Neuronal stem cell (in vitro differentiated cells): ENCODE data around the gene OTOGL.

Source experiments
- DNase-seq: peaks from one replicate; pipeline ENCODE4 v3.0.0-alpha.2; 2013; ENCODE audit warnings: low spot score
- H2AFZ ChIP-seq: one replicate; pipeline ENCODE4 v1.6.1; 2013; ENCODE audit warnings: mild to moderate bottlenecking, low read length, inconsistent platforms
- H2AK5ac ChIP-seq: 2 replicates; pipeline ENCODE4 v1.6.1; 2013; ENCODE audit warnings: low read depth, mild to moderate bottlenecking, inconsistent platforms, low read length, moderate library complexity, mixed read lengths
- H2BK120ac ChIP-seq: 2 replicates; pipeline ENCODE4 v1.6.1; 2013; ENCODE audit warnings: low read depth, mild to moderate bottlenecking, inconsistent platforms, low read length, moderate library complexity, mixed read lengths
- H2BK12ac ChIP-seq: one replicate; pipeline ENCODE4 v1.6.1; 2013; ENCODE audit warnings: low read length, inconsistent platforms
- H2BK15ac ChIP-seq: 2 replicates; pipeline ENCODE4 v1.6.1; 2013; ENCODE audit warnings: mild to moderate bottlenecking, low read length, inconsistent platforms, mixed read lengths
- H2BK5ac ChIP-seq: one replicate; pipeline ENCODE4 v1.6.1; 2013; ENCODE audit warnings: inconsistent platforms, mild to moderate bottlenecking, low read length, moderate library complexity
- H3K14ac ChIP-seq: one replicate; pipeline ENCODE4 v1.6.1; 2013; ENCODE audit warnings: low read length, inconsistent platforms
- H3K18ac ChIP-seq: 2 replicates; pipeline ENCODE4 v1.6.1; 2013; ENCODE audit warnings: low read length, inconsistent platforms
- H3K23ac ChIP-seq: 2 replicates; pipeline ENCODE4 v1.6.1; 2013; ENCODE audit warnings: low read depth, mild to moderate bottlenecking, mixed read lengths, low read length, inconsistent platforms; ENCODE audit not compliant: poor library complexity
- H3K27ac ChIP-seq: replicated peaks from 3 replicates; pipeline ENCODE4 v1.5.1; 2013; ENCODE audit warnings: low read length, inconsistent platforms
- H3K27me3 ChIP-seq, 3 experiments: 2 replicates each; pipeline ENCODE4 v1.6.1; 2013; ENCODE audit warnings: low read length in 3 of 3, mild to moderate bottlenecking in 2 of 3, inconsistent platforms in 1 of 3, low read depth in 1 of 3, mixed read lengths in 1 of 3, moderate library complexity in 1 of 3; ENCODE audit not compliant: control insufficient read depth in 3 of 3, insufficient read depth in 3 of 3
- H3K36me3 ChIP-seq, 2 donors: replicated peaks in 1 of 2; 2 replicates each; pipeline ENCODE4 v1.6.1; 2013; ENCODE audit warnings: low read length in 2 of 2; ENCODE audit not compliant: control insufficient read depth in 2 of 2, insufficient read depth in 2 of 2
- H3K4ac ChIP-seq: 2 replicates; pipeline ENCODE4 v1.6.1; 2013; ENCODE audit warnings: inconsistent platforms, mild to moderate bottlenecking, low read length, moderate library complexity
- H3K4me1 ChIP-seq, 2 donors: 1 replicate in 1 of 2; 2 replicates in 1 of 2; pipeline ENCODE4 v1.6.1; 2013; ENCODE audit warnings: low read length in 2 of 2, low read depth in 1 of 2; ENCODE audit not compliant: control insufficient read depth in 2 of 2, insufficient read depth in 1 of 2
- H3K4me2 ChIP-seq: one replicate; pipeline ENCODE4 v1.6.1; 2013; ENCODE audit warnings: mild to moderate bottlenecking, low read length, inconsistent platforms; ENCODE audit not compliant: insufficient read depth, poor library complexity, severe bottlenecking
- H3K4me3 ChIP-seq, 2 donors: 2 replicates each; pipeline ENCODE4 v1.5.1; 2013; ENCODE audit warnings: low read length in 2 of 2, mild to moderate bottlenecking in 2 of 2, inconsistent platforms in 1 of 2, moderate library complexity in 1 of 2
- H3K79me1 ChIP-seq: one replicate; pipeline ENCODE4 v1.6.1; 2013; ENCODE audit warnings: low read depth, mild to moderate bottlenecking, inconsistent platforms, low read length, moderate library complexity
- H3K9ac ChIP-seq: one replicate; pipeline ENCODE4 v1.6.1; 2013; ENCODE audit warnings: mild to moderate bottlenecking, low read depth, low read length, inconsistent platforms; ENCODE audit not compliant: poor library complexity
- H3K9me3 ChIP-seq, 2 donors: replicated peaks in 1 of 2; 2 replicates each; pipeline versions ENCODE3 to v1.6.1; 2013; ENCODE audit warnings: low read length in 2 of 2, mild to moderate bottlenecking in 2 of 2, inconsistent platforms in 1 of 2, low read depth in 1 of 2, mixed read lengths in 1 of 2, moderate library complexity in 1 of 2; ENCODE audit not compliant: control insufficient read depth in 2 of 2, insufficient read depth in 1 of 2
- H4K8ac ChIP-seq: one replicate; pipeline ENCODE4 v1.6.1; 2013; ENCODE audit warnings: low read depth, mild to moderate bottlenecking, inconsistent platforms, low read length, moderate library complexity
- H4K91ac ChIP-seq: one replicate; pipeline ENCODE4 v1.6.1; 2013; ENCODE audit warnings: low read length, low read depth, mild to moderate bottlenecking, inconsistent platforms; ENCODE audit not compliant: poor library complexity
- WGBS, 2 donors: extraction: QIAGEN DNeasy Blood & Tissue Kit; methylation state at CpG; one replicate each; pipeline ENCODE4 v1.1.7; 2013; ENCODE audit warnings: missing lambda C conversion rate in 2 of 2, mixed read lengths in 1 of 2; ENCODE audit not compliant: insufficient read length in 2 of 2, insufficient replicate concordance in 1 of 2; ENCODE audit errors: extremely low coverage in 2 of 2; 5-methylcytosine and 5-hydroxymethylcytosine counted together

Gene OTOGL

DNA sequence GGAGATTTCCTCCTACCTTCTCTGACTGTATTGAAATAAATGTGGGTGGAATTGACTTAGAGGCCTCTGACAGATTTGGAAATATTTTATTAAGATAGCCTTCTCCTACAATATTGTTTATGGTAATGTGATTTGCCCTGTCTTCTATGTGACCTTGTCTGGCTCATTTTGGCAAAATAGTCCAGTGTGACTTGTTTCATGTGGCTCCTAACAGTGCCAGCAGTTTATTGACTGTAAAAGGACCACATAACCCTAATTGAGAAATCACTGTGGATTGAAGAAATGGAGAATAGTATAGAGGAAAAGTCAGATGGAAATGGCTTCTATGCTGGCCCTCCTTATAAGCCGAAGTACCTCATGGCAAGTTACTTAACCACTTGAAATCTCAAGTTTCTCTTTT is 173.8 kb downstream of the OTOGL start:
- Histone ChIP-seq H3K9me3 (no peaks in the 10 kb centered on the region), H3K23ac (no peak overlapping the region), H3K4me3 (no peak overlapping the region), H3K4me1 (peaks cover 2 to 21% of the 10 kb centered on the region in 2 donors), H3K18ac (no peak overlapping the region), H2AFZ (no peak overlapping the region), H2AK5ac (no peak overlapping the region), H2BK15ac (no peak overlapping the region), H3K27me3 (no peaks in the 10 kb centered on the region), H4K8ac (no peak overlapping the region), H3K9ac (no peak overlapping the region), H4K91ac (no peak overlapping the region), H3K14ac (no peak overlapping the region), H3K79me1 (no peaks in the 10 kb centered on the region), H2BK12ac (no peak overlapping the region), H3K36me3 (no peaks in the 10 kb centered on the region), H3K4ac (no peak overlapping the region), H3K4me2 (no peak overlapping the region), H2BK120ac (no peak overlapping the region), H2BK5ac (no peak overlapping the region), H3K27ac (no peak overlapping the region)
- no CpG with 5 or more reads among the region's 1 CpG for WGBS, 2 donors
- no peak for DNase-seq

DNA sequence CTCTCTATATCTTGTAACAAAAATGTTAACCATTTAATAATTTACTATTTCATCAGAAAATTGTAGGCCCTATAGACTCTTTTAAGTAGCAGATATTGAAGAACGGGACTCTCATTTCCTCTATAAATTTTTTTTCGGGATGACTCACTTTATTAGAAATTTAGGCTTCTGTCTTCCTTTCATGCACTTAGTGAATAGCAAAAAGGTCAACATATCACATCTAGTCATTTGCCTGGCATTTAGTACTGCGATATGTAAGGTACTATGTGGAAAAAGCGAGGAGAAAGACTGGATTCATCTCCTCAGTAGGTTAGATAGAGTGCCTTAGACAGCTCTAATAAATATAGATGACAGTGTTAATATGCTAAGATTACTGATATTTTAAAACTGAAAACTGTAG is 178.4 kb downstream of the OTOGL start:
- no peaks in the 10 kb centered on the region for H3K9me3 ChIP-seq
- H3K27me3 ChIP-seq: no peaks in the 10 kb centered on the region
- H3K18ac ChIP-seq: no peak overlapping the region
- H3K23ac ChIP-seq: no peak overlapping the region
- no peak overlapping the region for H2BK120ac ChIP-seq
- no peak for DNase-seq
- H2AFZ ChIP-seq: no peak overlapping the region
- no peak overlapping the region for H2BK12ac ChIP-seq
- no peak overlapping the region for H3K9ac ChIP-seq
- H2BK5ac ChIP-seq: no peak overlapping the region
- no peak overlapping the region for H2AK5ac ChIP-seq
- no peak overlapping the region for H4K8ac ChIP-seq
- no peak overlapping the region for H3K4me2 ChIP-seq
- no peak overlapping the region for H3K27ac ChIP-seq
- no peaks in the 10 kb centered on the region for H3K36me3 ChIP-seq
- H4K91ac ChIP-seq: no peak overlapping the region
- H3K14ac ChIP-seq: no peak overlapping the region
- no CpG with 5 or more reads among the region's 4 CpGs for WGBS, 2 donors
- H2BK15ac ChIP-seq: no peak overlapping the region
- no peak overlapping the region for H3K4ac ChIP-seq
- H3K4me3 ChIP-seq: no peak overlapping the region
- H3K79me1 ChIP-seq: no peaks in the 10 kb centered on the region
- peaks cover 0 to under 1% of the 10 kb centered on the region in 2 donors for H3K4me1 ChIP-seq

- Histone ChIP-seq H4K8ac (no peak overlapping the region), H2BK5ac (no peak overlapping the region), H3K18ac (no peak overlapping the region), H3K23ac (no peak overlapping the region), H2AFZ (no peak overlapping the region), H2AK5ac (no peak overlapping the region), H3K9ac (no peak overlapping the region), H3K14ac (no peak overlapping the region), H3K36me3 (no peaks in the 10 kb centered on the region), H2BK120ac (no peak overlapping the region), H3K4me3 (no peak overlapping the region), H2BK15ac (no peak overlapping the region), H3K4me1 (no peaks in the 10 kb centered on the region), H3K27ac (no peak overlapping the region), H3K79me1 (no peaks in the 10 kb centered on the region), H2BK12ac (no peak overlapping the region), H3K27me3 (no peaks in the 10 kb centered on the region), H3K4me2 (no peak overlapping the region), H4K91ac (no peak overlapping the region), H3K4ac (no peak overlapping the region), H3K9me3 (no peaks in the 10 kb centered on the region)
- WGBS, 2 donors: no CpG with 5 or more reads among the region's 4 CpGs
- DNase-seq: no peak
Observed at GRCh38 chr12:80282226-80282625, 182.9 kb downstream of the OTOGL start.

DNA sequence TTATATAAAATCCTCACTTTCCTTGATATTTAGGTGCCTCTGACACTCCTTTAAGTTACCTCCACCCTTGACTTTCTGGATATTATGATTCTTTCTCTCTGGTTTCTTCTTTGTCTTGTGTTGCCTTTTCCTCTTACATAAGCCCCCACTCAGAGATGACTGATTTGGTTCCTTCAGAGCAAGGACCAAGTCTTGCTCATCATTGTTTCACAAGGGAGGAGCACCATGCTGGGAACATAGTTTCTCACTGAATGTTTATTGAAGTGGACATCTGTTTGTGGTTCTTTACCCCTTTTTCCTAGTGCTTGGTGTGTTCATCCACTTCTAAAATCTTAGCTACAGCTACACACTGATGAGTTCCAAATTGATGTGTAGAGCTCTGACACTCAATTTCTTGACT is 183.4 kb downstream of the OTOGL start:
- Histone ChIP-seq H2AK5ac (no peak overlapping the region), H3K4ac (no peak overlapping the region), H2BK15ac (no peak overlapping the region), H3K18ac (no peak overlapping the region), H3K27ac (no peak overlapping the region), H3K9ac (no peak overlapping the region), H3K14ac (no peak overlapping the region), H3K27me3 (no peaks in the 10 kb centered on the region), H3K4me1 (no peaks in the 10 kb centered on the region), H4K8ac (no peak overlapping the region), H2BK5ac (no peak overlapping the region), H3K36me3 (no peaks in the 10 kb centered on the region), H2AFZ (no peak overlapping the region), H2BK120ac (no peak overlapping the region), H2BK12ac (no peak overlapping the region), H3K9me3 (no peaks in the 10 kb centered on the region), H3K79me1 (no peaks in the 10 kb centered on the region), H4K91ac (no peak overlapping the region), H3K4me3 (no peak overlapping the region), H3K4me2 (no peak overlapping the region), H3K23ac (no peak overlapping the region)
- no peak for DNase-seq
